Endodermal cell (in vitro differentiated cells): Measurements from ENCODE around the gene ZNF723. TPM values are rescaled to one million over a fixed set of nuclear protein-coding genes. Genes with fewer than 3 reads are reported as not detected.
"Not testable (repeated sequence)": the region's sequence is repeated elsewhere in the genome, so short reads cannot be mapped to it uniquely, and the experiment has no call there.

ENCODE experiments used
- DNase-seq: peaks from one replicate; pipeline ENCODE4 v3.0.0-alpha.2; 2017
- H3K27ac ChIP-seq: 2 replicates; pipeline ENCODE4 v1.5.1; 2013; ENCODE audit warnings: mild to moderate bottlenecking, low read depth, low read length, moderate library complexity
- H3K27me3 ChIP-seq: 2 replicates; pipeline ENCODE4 v1.6.1; 2013; ENCODE audit warnings: mild to moderate bottlenecking, low read length, moderate library complexity; ENCODE audit not compliant: insufficient read depth, control insufficient read depth, poor library complexity, severe bottlenecking
- H3K36me3 ChIP-seq: 2 replicates; pipeline ENCODE4 v1.7.0; 2013; ENCODE audit warnings: mild to moderate bottlenecking, low read length, moderate library complexity; ENCODE audit not compliant: control insufficient read depth, insufficient read depth
- H3K4me1 ChIP-seq: one replicate; pipeline ENCODE4 v1.7.0; 2013; ENCODE audit warnings: low read length; ENCODE audit not compliant: control insufficient read depth, insufficient read depth
- H3K4me3 ChIP-seq: 2 replicates; pipeline ENCODE4 v1.5.1; 2013; ENCODE audit warnings: mild to moderate bottlenecking, low read length, moderate library complexity
- H3K9ac ChIP-seq: 2 replicates; pipeline ENCODE4 v1.6.1; 2013; ENCODE audit warnings: mild to moderate bottlenecking, low read length, moderate library complexity; ENCODE audit not compliant: poor library complexity, severe bottlenecking; ENCODE audit errors: extremely low read depth
- H3K9me3 ChIP-seq: 2 replicates; pipeline ENCODE4 v1.6.1; 2013; ENCODE audit warnings: mild to moderate bottlenecking, low read length, moderate library complexity; ENCODE audit not compliant: control insufficient read depth
- H3K27ac Mint-ChIP-seq: 2 replicates; pipeline ENCODE4 v1.8.0; 2020; ENCODE audit warnings: mixed read lengths
- H3K27me3 Mint-ChIP-seq: 2 replicates; pipeline ENCODE4 v1.8.0; 2021; ENCODE audit warnings: mild to moderate bottlenecking, mixed read lengths; ENCODE audit not compliant: insufficient read depth
- H3K36me3 Mint-ChIP-seq: 2 replicates; pipeline ENCODE4 v1.8.0; 2020; ENCODE audit warnings: low read depth, mixed read lengths
- H3K4me1 Mint-ChIP-seq: 2 replicates; pipeline ENCODE4 v1.8.0; 2020; ENCODE audit warnings: mixed read lengths
- H3K4me3 Mint-ChIP-seq: 2 replicates; pipeline ENCODE4 v1.8.0; 2020; ENCODE audit warnings: mild to moderate bottlenecking, moderate library complexity, mixed read lengths
- H3K9me3 Mint-ChIP-seq: 2 replicates; pipeline ENCODE4 v1.8.0; 2020; ENCODE audit warnings: mild to moderate bottlenecking, mixed read lengths
- CTCF ChIP-seq: fragments of 200-600 bp; sonication (generic); conservative IDR thresholded peaks from 2 replicates; pipeline ENCODE4 v1.5.0; 2021; ENCODE audit warnings: antibody characterized with exemption, mild to moderate bottlenecking
- WGBS, 2 experiments: methylation state at CpG; one replicate each; pipeline versions ENCODE4 v1.1.5 to v1.1.7; 2013; ENCODE audit warnings: missing lambda C conversion rate in 2 of 2, mixed read lengths in 1 of 2; ENCODE audit not compliant: insufficient coverage in 1 of 2, insufficient read length in 1 of 2; 5-methylcytosine and 5-hydroxymethylcytosine counted together
- total RNA-seq, 2 donors: library from RNA; stranded (reverse); fragmentation: NEBNext Ultra II Directional in 1 of 2; extraction: Animal tissue kit (Norgen Biotek cat#: 25700) in 1 of 2; gene quantifications; 2 replicates in 1 of 2; 3 replicates in 1 of 2; pipeline ENCODE4 v1.2.1, GENCODE V29; 2021

ZNF723 gene
- total RNA-seq, 2 donors from 2014 or later = not detected

DNA sequence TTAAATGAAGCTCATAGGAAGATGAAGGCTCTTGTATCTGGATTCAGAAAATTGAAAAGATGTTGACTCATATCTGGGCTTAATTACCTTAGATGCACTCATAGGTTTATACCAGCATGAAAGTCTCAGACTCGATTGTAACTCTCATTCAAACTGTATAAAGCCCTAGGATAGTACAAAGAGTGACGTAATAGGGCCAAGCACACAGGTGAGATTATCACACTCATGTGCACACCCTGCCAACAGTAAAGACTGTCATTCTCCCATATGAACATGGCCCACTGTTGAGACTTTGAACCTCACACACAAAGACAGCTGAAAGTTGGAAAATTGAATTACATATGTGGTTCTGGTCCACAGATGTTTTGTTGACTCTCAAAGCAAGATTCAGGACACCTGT, 18.0 kb upstream of the ZNF723 start:
- Mint-ChIP-seq H3K9me3 (peaks cover 99% of the 10 kb centered on the region), H3K27me3 (no peaks in the 10 kb centered on the region), H3K4me3 (no peak overlapping the region), H3K36me3 (no peaks in the 10 kb centered on the region), H3K4me1 (no peaks in the 10 kb centered on the region), H3K27ac (no peak overlapping the region)
- H3K9me3 ChIP-seq = peaks cover 96% of the 10 kb centered on the region
- WGBS, 2 experiments = 55 to 76% methylated on average over 1 to 2 of the region's 2 CpGs
- no peak for DNase-seq
- H3K27me3 ChIP-seq = no peaks in the 10 kb centered on the region
- no peak overlapping the region for H3K27ac ChIP-seq
- H3K36me3 ChIP-seq = no peaks in the 10 kb centered on the region
- no peak overlapping the region for H3K4me3 ChIP-seq
- TF ChIP-seq CTCF = no peak
- H3K9ac ChIP-seq = no peak overlapping the region
- no peaks in the 10 kb centered on the region for H3K4me1 ChIP-seq

DNA sequence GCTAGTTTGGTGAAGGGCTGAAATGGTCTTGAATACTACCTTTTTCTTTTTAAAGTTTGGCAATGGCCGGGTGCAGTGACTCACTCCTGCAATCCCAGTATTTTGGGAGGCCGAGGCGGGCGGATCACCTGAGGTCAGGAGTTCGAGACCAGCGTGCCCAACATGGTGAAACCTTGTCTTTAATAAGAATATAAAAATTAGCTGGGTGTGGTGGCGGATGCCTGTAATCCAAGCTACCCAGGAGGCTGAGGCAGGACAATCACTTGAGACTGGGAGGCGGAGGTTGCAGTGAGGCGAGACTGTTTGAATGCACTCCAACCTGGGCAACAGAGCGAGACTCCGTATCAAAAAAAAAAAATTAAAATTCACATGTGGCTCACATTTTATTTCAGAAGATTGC, 880 bp upstream of the ZNF723 start:
- TF ChIP-seq CTCF = no peak
- Mint-ChIP-seq H3K27me3 (no peaks in the 10 kb centered on the region), H3K36me3 (no peaks in the 10 kb centered on the region), H3K4me1 (no peaks in the 10 kb centered on the region), H3K4me3 (no peak overlapping the region), H3K27ac (no peak overlapping the region), H3K9me3 (peaks cover 85% of the 10 kb centered on the region)
- Histone ChIP-seq H3K4me1 (no peaks in the 10 kb centered on the region), H3K9ac (no peak overlapping the region), H3K27ac (no peak overlapping the region), H3K27me3 (no peaks in the 10 kb centered on the region), H3K4me3 (no peak overlapping the region), H3K36me3 (no peaks in the 10 kb centered on the region), H3K9me3 (peaks cover 86% of the 10 kb centered on the region)
- DNase-seq = no peak
- 81 to 92% methylated on average over 5 to 11 of the region's 11 CpGs for WGBS, 2 experiments

DNA sequence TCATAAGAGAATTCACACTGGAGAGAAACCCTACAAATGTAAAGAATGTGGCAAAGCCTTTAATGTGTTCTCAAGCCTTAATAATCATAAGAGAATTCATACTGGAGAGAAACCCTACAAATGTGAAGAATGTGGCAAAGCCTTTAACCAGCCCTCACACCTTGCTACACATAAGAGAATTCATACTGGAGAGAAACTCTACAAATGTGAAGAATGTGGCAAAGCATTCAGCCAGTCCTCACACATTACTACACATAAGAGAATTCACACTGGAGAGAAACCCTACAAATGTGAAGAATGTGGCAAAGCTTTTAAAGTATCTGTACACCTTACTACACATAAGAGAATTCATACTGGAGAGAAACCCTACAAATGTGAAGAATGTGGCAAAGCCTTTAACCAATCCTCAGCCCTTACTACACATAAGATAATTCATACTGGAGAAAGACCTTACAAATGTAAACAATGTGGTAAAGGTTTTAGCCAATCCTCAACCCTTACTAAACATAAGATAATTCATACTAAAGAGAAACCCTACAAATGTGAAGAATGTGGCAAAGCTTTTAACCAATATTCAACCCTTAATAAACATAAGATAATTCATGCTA, 25.7 kb downstream of the ZNF723 start:
- Histone ChIP-seq H3K9me3 (peaks cover 79% of the 10 kb centered on the region), H3K4me3 (peak overlapping the region; percentile 37)
- H3K4me1 Mint-ChIP-seq, H3K9ac ChIP-seq, H3K27me3 Mint-ChIP-seq, H3K36me3 Mint-ChIP-seq, DNase-seq, H3K36me3 ChIP-seq, H3K4me3 Mint-ChIP-seq, H3K4me1 ChIP-seq, H3K27me3 ChIP-seq, H3K27ac Mint-ChIP-seq, H3K27ac ChIP-seq: not testable (repeated sequence)
- H3K9me3 Mint-ChIP-seq = peaks cover 73% of the 10 kb centered on the region

DNA sequence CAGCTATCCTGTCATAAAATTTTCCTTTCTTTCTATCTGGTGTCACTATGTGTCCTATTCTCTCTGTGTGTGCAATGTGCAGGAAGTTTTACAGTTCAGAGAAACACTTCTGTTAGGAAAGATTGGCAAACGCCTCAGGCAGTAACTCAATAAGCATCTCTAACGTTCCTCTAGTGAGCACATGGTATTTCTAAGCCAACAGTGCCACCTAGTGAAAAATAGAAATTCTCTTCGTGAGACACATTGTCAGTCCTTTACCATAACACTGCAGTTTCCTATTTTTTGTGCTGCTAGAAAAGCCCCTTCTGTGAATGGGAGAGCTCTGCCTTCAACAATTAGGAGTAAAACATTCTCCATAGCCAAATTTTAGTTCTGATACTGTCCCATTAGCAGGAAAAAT, 50.7 kb downstream of the ZNF723 start:
- no peaks in the 10 kb centered on the region for H3K36me3 ChIP-seq
- no peaks in the 10 kb centered on the region for H3K27me3 ChIP-seq
- peak; percentile 67 for TF ChIP-seq CTCF
- H3K4me3 ChIP-seq = peak overlapping the region; percentile 19
- WGBS, 2 experiments = 31 to 37% methylated on average over 3 of the region's 3 CpGs
- H3K9ac ChIP-seq = no peak overlapping the region
- H3K9me3 Mint-ChIP-seq = peaks cover 91% of the 10 kb centered on the region
- no peak overlapping the region for H3K27ac ChIP-seq
- no peak overlapping the region for H3K4me3 Mint-ChIP-seq
- peaks cover 90% of the 10 kb centered on the region for H3K9me3 ChIP-seq
- H3K36me3 Mint-ChIP-seq = no peaks in the 10 kb centered on the region
- H3K4me1 Mint-ChIP-seq = no peaks in the 10 kb centered on the region
- H3K27ac Mint-ChIP-seq = no peak overlapping the region
- H3K4me1 ChIP-seq = no peaks in the 10 kb centered on the region
- H3K27me3 Mint-ChIP-seq = no peaks in the 10 kb centered on the region
- no peak for DNase-seq
